Stimulated activated CD8-positive, alpha-beta memory T cell treated with anti-CD3 and anti-CD28 coated beads, Interleukin-15, amount 100 ng/mL, for 48 hours (primary cell): ENCODE measurements around the gene TBX4.
"Not testable (repeated sequence)": the region's sequence is repeated elsewhere in the genome, so short reads cannot be mapped to it uniquely, and the experiment has no call there.

Source experiments
- DNase-seq, 2 donors: peaks; one replicate each; pipeline ENCODE4 v3.0.0-alpha.2; 2020; ENCODE audit warnings: low read depth in 2 of 2

The TBX4 gene

GRCh38 chr17:61527441-61527840 lies 75.2 kb downstream of the TBX4 start:
- not testable (repeated sequence) for DNase-seq

- DNase-seq, result no peak
Observed at GRCh38 chr17:61528171-61528570, 75.9 kb downstream of the TBX4 start.

GRCh38 chr17:61531223-61531622 lies 79.0 kb downstream of the TBX4 start:
- DNase-seq, result no peak

GRCh38 chr17:61532826-61533225 lies 80.6 kb downstream of the TBX4 start:
- DNase-seq, result no peak

GRCh38 chr17:61533797-61534196 lies 81.6 kb downstream of the TBX4 start:
- no peak for DNase-seq

GRCh38 chr17:61534414-61534813 lies 82.2 kb downstream of the TBX4 start:
- no peak for DNase-seq
